Measurements from ENCODE around the gene HBA2.
"Not testable (repeated sequence)": the region's sequence is repeated elsewhere in the genome, so short reads cannot be mapped to it uniquely, and the experiment has no call there.

Gene HBA2

GRCh38 chr16:154217-155030 lies 18.3 kb upstream of the HBA2 start:
- DNase-seq (ENCODE audit: low read depth in 2 of 3, low spot score in 2 of 3), result no peak

DNA sequence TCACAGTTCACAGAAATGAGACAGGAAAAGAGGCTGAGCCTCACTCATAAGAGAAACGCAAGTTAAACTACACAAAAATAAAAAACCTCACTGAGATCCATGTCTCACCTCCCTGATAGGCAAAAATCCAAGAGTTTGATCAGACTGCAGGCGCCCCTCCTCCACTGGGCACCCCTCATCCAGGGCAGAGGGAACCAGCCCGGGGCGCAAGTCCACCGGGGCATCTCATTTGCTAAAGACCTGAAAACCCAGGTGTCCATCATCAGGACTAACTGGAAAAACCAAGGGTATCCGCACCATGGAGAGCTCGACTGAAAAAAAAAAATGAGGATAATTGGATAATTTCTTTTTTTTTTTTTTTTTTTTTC lies 17.7 kb upstream of the HBA2 start:
- DNase-seq (ENCODE audit: low read depth in 2 of 3, low spot score in 2 of 3), result no peak

DNA sequence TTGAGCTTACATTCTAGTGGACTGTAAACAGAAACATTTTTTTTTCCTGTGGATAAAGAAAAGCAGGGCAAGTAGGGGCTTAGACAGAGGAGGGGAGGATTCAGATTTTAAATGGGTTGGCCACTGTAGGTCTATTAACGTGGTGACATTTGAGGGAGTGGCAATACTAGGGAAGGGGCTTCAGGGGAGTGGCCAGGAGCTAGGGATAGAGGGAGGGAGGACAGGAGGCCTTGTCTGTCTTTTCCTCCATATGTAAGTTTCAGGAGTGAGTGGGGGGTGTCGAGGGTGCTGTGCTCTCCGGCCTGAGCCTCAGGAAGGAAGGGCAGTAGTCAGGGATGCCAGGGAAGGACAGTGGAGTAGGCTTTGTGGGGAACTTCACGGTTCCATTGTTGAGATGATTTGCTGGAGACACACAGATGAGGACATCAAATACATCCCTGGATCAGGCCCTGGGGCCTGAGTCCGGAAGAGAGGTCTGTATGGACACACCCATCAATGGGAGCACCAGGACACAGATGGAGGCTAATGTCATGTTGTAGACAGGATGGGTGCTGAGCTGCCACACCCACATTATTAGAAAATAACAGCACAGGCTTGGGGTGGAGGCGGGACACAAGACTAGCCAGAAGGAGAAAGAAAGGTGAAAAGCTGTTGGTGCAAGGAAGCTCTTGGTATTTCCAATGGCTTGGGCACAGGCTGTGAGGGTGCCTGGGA lies 13.4 kb upstream of the HBA2 start:
- DNase-seq (ENCODE audit: low read depth in 2 of 3, low spot score in 2 of 3), result no peak

- not testable (repeated sequence) for DNase-seq (ENCODE audit: low read depth in 2 of 3, low spot score in 2 of 3)
Observed at GRCh38 chr16:160242-160641, 12.4 kb upstream of the HBA2 start.

GRCh38 chr16:160691-161190 lies 11.9 kb upstream of the HBA2 start:
- DNase-seq (ENCODE audit: low read depth in 2 of 3, low spot score in 2 of 3), result no peak

GRCh38 chr16:162271-162991 lies 10.2 kb upstream of the HBA2 start:
- DNase-seq (ENCODE audit: low read depth in 2 of 3, low spot score in 2 of 3), result no peak

DNA sequence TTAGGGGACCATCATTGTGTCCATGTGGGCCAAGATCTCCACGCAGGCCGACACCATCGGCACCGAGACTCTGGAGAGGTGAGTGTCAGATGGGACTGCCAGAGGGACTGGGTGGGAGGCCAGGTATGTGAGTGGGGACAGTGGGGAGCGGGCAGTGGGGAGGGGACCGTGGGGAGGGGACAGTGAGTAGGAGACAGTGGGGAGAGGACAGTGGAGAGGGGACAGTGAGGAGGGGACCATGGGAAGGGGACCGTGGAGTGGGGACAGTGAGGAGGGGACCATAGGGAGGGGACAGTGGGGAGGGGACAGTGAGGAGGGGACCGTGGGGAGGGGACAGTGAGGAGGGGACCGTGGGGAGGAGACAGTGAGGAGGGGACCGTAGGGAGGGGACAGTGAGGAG lies 9.5 kb upstream of the HBA2 start:
- not testable (repeated sequence) for DNase-seq (ENCODE audit: low read depth in 2 of 3, low spot score in 2 of 3)

GRCh38 chr16:163696-164095 lies 9.0 kb upstream of the HBA2 start:
- DNase-seq (ENCODE audit: low read depth in 2 of 3, low spot score in 2 of 3), result not testable (repeated sequence)

DNA sequence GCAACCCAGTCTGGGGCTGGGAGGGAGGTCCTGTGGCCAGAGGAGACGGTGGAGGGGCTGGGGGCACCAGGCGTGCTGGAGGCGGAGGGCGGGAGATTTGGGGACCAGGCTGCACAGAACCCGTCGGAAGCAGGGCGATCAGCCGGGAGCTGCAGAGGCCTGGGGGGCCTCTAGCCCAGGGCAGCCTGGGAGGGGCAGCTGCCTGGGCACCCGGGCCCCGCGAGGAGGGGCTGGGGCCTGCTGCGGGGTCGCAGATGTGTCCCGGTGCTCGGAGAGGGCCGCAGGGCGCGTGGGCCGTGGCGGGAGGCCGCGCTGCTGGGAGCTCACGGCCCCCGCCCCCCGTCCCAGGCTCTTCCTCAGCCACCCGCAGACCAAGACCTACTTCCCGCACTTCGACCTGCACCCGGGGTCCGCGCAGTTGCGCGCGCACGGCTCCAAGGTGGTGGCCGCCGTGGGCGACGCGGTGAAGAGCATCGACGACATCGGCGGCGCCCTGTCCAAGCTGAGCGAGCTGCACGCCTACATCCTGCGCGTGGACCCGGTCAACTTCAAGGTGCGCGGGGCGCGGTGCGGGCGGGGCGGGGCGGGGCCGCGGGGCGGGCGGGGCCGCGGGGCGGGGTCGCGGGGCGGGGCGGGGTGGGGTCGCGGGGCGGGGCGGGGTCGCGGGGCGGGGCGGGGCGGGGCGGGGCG lies 8.4 kb upstream of the HBA2 start:
- DNase-seq (ENCODE audit: low read depth in 2 of 3, low spot score in 2 of 3), result not testable (repeated sequence)

- DNase-seq (ENCODE audit: low read depth in 2 of 3, low spot score in 2 of 3), result no peak
Observed at GRCh38 chr16:164827-165538, 7.7 kb upstream of the HBA2 start.

GRCh38 chr16:165539-166374 lies 6.9 kb upstream of the HBA2 start, which contains the start of gene HBM:
Gene HBM (plus strand): TSS chr16:165978. CDS start chr16:165998, 20 bp downstream.
- DNase-seq (ENCODE audit: low read depth in 2 of 3, low spot score in 2 of 3), result no peak

DNA sequence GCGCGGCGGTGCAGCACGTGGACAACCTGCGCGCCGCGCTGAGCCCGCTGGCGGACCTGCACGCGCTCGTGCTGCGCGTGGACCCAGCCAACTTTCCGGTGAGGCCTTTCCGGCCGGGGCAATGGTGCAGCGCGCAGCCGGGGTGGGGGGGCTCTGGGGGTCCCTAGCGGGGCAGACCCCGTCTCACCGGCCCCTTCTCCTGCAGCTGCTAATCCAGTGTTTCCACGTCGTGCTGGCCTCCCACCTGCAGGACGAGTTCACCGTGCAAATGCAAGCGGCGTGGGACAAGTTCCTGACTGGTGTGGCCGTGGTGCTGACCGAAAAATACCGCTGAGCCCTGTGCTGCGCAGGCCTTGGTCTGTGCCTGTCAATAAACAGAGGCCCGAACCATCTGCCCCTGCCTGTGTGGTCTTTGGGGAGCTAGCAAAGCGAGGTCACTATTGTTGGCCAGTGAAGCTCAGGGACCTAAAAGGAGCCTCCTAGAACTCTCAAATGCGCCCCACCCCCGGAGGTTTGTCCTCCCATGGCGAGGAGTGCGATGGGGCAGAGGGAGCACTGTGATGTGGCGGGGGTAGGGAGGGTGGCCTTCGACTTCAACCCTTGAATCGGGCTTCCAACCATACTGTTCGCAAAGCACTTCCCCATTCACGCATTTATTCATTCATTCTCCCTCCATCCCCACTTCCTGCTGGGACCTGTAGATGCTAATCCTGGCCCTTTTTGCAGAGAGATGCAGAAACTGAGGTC lies 6.1 kb upstream of the HBA2 start:
- DNase-seq (ENCODE audit: low read depth in 2 of 3, low spot score in 2 of 3), result no peak

GRCh38 chr16:167122-167690 lies 5.5 kb upstream of the HBA2 start:
- no peak for DNase-seq (ENCODE audit: low read depth in 2 of 3, low spot score in 2 of 3)

DNA sequence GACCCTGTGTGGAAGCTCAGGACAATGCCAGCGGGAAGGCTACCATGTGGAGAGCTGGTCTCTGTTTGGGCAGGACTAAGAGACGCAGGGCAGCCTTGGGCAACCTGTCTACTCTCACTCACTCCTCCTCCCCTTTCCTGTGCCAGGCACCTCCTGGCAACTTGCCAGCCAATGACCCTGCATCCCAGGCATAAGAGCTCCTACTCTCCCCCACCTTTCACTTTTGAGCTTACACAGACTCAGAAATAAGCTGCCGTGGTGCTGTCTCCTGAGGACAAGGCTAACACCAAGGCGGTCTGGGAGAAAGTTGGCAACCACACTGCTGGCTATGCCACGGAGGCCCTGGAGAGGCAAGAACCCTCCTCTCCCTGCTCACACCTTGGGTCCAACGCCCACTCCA lies 4.3 kb upstream of the HBA2 start:
- no peak for DNase-seq (ENCODE audit: low read depth in 2 of 3, low spot score in 2 of 3)

- no peak for DNase-seq (ENCODE audit: low read depth in 2 of 3, low spot score in 2 of 3)
Observed at GRCh38 chr16:169014-169413, 3.7 kb upstream of the HBA2 start.

DNA sequence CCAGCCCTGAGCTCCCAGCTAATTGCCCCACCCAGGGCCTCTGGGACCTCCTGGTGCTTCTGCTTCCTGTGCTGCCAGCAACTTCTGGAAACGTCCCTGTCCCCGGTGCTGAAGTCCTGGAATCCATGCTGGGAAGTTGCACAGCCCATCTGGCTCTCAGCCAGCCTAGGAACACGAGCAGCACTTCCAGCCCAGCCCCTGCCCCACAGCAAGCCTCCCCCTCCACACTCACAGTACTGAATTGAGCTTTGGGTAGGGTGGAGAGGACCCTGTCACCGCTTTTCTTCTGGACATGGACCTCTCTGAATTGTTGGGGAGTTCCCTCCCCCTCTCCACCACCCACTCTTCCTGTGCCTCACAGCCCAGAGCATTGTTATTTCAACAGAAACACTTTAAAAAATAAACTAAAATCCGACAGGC lies 2.6 kb upstream of the HBA2 start:
- DNase-seq (ENCODE audit: low read depth in 2 of 3, low spot score in 2 of 3), result not testable (repeated sequence)

GRCh38 chr16:170788-171187 lies 1.9 kb upstream of the HBA2 start:
- no peak for DNase-seq (ENCODE audit: low read depth in 2 of 3, low spot score in 2 of 3)

DNA sequence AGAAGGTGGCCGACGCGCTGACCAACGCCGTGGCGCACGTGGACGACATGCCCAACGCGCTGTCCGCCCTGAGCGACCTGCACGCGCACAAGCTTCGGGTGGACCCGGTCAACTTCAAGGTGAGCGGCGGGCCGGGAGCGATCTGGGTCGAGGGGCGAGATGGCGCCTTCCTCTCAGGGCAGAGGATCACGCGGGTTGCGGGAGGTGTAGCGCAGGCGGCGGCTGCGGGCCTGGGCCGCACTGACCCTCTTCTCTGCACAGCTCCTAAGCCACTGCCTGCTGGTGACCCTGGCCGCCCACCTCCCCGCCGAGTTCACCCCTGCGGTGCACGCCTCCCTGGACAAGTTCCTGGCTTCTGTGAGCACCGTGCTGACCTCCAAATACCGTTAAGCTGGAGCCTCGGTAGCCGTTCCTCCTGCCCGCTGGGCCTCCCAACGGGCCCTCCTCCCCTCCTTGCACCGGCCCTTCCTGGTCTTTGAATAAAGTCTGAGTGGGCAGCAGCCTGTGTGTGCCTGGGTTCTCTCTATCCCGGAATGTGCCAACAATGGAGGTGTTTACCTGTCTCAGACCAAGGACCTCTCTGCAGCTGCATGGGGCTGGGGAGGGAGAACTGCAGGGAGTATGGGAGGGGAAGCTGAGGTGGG lies 657 bp downstream of the HBA2 start:
- not testable (repeated sequence) for DNase-seq (ENCODE audit: low read depth in 2 of 3, low spot score in 2 of 3)
